HFFc6 (cell line): ENCODE data around the gene LRRK1. TPM values are rescaled to one million over a fixed set of nuclear protein-coding genes. Genes with fewer than 3 reads are reported as not detected.

ENCODE experiments used
- DNase-seq: peaks from one replicate; pipeline ENCODE4 v3.0.0-alpha.2; 2018
- H3K27ac Mint-ChIP-seq: 2 replicates; pipeline ENCODE4 v1.8.0; 2020; ENCODE audit warnings: mild to moderate bottlenecking, mixed read lengths
- H3K27me3 Mint-ChIP-seq: 2 replicates; pipeline ENCODE4 v1.8.0; 2021; ENCODE audit warnings: mild to moderate bottlenecking, moderate library complexity, mixed read lengths; ENCODE audit not compliant: insufficient read depth
- H3K36me3 Mint-ChIP-seq: 2 replicates; pipeline ENCODE4 v1.8.0; 2021; ENCODE audit warnings: low read depth, mixed read lengths
- H3K4me1 Mint-ChIP-seq: 2 replicates; pipeline ENCODE4 v1.8.0; 2020; ENCODE audit warnings: low read depth, mixed read lengths
- H3K4me3 Mint-ChIP-seq: 2 replicates; pipeline ENCODE4 v1.8.0; 2020; ENCODE audit warnings: mild to moderate bottlenecking, moderate library complexity, mixed read lengths
- H3K9me3 Mint-ChIP-seq: 2 replicates; pipeline ENCODE4 v1.8.0; 2020; ENCODE audit warnings: mild to moderate bottlenecking, mixed read lengths
- total RNA-seq, 6 experiments: library from RNA; stranded (reverse); fragmentation: NEBNext Ultra II Directional; extraction: Animal tissue kit (Norgen Biotek cat#: 25700); gene quantifications; 2 replicates in 1 of 6; 3 replicates in 5 of 6; pipeline ENCODE4 v1.2.3, GENCODE V29; 2021
- TF ChIP-seq, protein P1 (sequence below): fragments of 200-600 bp; sonication (generic); IDR thresholded peaks from 2 replicates; pipeline ENCODE4 v1.5.0; 2021; ENCODE audit warnings: antibody characterized with exemption, mild to moderate bottlenecking

The LRRK1 gene
- total RNA-seq, 6 experiments from 2014 or later = 11.4 to 14.8 (median 13.5) TPM

DNA sequence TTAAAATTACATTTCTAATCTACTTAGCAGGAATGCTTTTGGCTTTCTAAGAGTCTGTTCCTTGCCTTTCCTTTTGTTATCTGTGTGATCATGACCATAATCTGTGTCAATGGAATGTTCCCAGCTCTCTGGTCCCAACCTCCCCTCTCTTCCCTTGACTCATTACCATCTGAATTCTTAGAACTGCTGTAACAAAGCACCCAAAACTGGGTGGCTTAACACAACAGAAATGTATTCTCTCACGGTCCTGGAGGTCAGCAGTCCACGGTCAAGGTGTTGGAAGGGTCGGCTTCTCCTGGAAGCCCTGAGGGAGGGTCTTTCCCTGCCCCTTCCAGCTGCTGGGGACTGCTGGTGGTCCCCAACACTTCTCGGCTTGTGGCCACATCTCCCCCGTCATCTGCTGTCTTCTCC lies 81.1 kb downstream of the LRRK1 start:
- peaks cover 3% of the 10 kb centered on the region for H3K27me3 Mint-ChIP-seq

DNA sequence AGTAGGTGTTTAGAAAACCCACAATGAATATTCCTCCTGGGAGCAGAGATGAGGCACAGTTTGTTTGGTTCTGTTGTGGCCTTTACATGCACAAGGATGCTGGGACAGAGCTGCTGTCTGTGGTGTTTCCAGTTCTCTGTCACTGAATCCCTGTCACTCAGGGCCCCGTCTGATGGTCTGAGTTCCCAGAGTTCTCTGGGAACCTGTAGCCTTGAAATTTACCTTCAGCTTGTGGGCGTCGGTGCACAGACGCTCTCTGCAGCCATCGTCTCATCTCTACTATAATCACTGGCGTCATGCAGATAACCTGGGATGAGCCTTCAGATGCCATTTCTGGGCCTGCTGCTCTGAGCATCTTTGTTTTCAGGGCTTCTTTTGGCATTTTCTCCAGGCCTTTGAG lies 81.9 kb downstream of the LRRK1 start:
- peaks cover 3% of the 10 kb centered on the region for H3K27me3 Mint-ChIP-seq
- H3K4me3 Mint-ChIP-seq = no peak overlapping the region
- DNase-seq = no peak
- H3K36me3 Mint-ChIP-seq = peaks cover 31% of the 10 kb centered on the region
- peaks cover 10% of the 10 kb centered on the region; the same call in 1 of the 2 replicates for H3K9me3 Mint-ChIP-seq
- H3K27ac Mint-ChIP-seq = no peak overlapping the region; the same call in 1 of the 2 replicates
- TF ChIP-seq, protein P1, sequence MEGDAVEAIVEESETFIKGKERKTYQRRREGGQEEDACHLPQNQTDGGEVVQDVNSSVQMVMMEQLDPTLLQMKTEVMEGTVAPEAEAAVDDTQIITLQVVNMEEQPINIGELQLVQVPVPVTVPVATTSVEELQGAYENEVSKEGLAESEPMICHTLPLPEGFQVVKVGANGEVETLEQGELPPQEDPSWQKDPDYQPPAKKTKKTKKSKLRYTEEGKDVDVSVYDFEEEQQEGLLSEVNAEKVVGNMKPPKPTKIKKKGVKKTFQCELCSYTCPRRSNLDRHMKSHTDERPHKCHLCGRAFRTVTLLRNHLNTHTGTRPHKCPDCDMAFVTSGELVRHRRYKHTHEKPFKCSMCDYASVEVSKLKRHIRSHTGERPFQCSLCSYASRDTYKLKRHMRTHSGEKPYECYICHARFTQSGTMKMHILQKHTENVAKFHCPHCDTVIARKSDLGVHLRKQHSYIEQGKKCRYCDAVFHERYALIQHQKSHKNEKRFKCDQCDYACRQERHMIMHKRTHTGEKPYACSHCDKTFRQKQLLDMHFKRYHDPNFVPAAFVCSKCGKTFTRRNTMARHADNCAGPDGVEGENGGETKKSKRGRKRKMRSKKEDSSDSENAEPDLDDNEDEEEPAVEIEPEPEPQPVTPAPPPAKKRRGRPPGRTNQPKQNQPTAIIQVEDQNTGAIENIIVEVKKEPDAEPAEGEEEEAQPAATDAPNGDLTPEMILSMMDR = no peak
- peaks cover 52% of the 10 kb centered on the region for H3K4me1 Mint-ChIP-seq

More for the DNA sequence above, 81.1 kb downstream of the LRRK1 start:
- peaks cover 5% of the 10 kb centered on the region; the same call in 1 of the 2 replicates for H3K9me3 Mint-ChIP-seq
- H3K36me3 Mint-ChIP-seq = peaks cover 25% of the 10 kb centered on the region
- DNase-seq = peak; percentile 36
- TF ChIP-seq, protein P1 = no peak
- peak overlapping the region; percentile 76 for H3K27ac Mint-ChIP-seq
- peak overlapping the region; percentile 52 for H3K4me3 Mint-ChIP-seq
- H3K4me1 Mint-ChIP-seq = peaks cover 52% of the 10 kb centered on the region

DNA sequence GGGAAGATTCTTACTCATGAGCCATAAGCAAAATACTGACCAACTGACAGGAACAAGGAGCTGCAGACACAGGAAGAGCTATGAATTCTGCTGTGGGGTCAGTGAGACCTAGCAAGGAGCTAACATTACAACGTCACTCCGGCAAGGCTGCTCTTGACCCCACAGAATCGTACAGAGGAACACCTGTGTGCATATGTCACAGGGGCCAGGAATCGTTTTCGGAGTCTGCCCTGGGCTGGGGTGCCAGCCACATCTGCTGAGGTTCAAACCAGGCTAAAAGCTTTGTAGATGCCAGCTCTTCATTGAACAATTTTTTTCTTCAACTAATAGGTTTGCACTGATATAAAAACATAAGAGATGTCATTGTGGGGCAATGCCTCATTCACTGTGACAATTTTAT lies 82.6 kb downstream of the LRRK1 start:
- TF ChIP-seq, protein P1 = no peak
- no peak overlapping the region for H3K27ac Mint-ChIP-seq
- no peak for DNase-seq
- H3K4me1 Mint-ChIP-seq = peaks cover 53% of the 10 kb centered on the region
- peaks cover 10% of the 10 kb centered on the region; the same call in 1 of the 2 replicates for H3K9me3 Mint-ChIP-seq
- H3K36me3 Mint-ChIP-seq = peaks cover 28% of the 10 kb centered on the region
- peaks cover 3% of the 10 kb centered on the region for H3K27me3 Mint-ChIP-seq
- no peak overlapping the region for H3K4me3 Mint-ChIP-seq

DNA sequence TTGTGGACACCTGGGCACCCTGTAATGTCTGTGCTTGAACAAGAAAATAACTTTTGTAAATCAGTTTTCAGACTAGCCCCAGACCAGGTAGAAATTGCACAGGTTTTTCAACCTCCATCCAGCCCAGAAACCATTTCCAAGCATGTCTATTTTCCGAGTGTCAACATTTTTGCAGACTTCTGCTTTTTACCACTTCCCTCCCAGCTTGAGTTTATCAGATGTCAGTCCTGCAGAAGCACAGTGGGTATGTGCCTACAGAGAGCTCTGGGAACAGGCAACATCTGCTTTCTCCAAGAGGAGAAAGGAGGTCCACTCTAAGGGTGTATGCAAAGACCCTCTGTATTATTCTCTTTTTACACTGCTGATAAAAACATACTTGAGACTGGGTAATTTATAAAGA lies 83.9 kb downstream of the LRRK1 start:
- Mint-ChIP-seq H3K36me3 (peaks cover 28% of the 10 kb centered on the region), H3K9me3 (peaks cover 10% of the 10 kb centered on the region; the same call in 1 of the 2 replicates), H3K4me3 (no peak overlapping the region), H3K27me3 (peaks cover under 1% of the 10 kb centered on the region; the same call in 1 of the 2 replicates), H3K4me1 (peaks cover 48% of the 10 kb centered on the region), H3K27ac (no peak overlapping the region)
- TF ChIP-seq, protein P1 = no peak
- no peak for DNase-seq

DNA sequence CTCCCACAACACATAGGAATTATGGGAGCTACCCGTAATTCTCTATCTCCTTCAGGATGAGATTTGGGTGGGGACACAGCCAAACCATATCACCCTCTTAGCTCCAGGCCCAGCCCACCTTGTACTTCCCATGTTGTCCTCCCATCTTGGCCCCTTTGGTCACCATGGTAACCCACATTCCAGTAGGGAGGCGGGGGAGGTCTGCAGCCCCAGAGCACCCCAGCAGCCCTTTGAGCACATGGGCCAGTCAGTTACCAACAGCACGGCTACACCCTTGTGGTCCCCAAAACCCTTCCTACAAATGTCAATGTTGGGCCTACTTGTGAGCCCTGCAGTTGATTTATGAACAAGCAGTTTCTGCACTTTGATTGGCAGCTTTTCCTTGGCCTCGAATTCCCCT lies 84.5 kb downstream of the LRRK1 start:
- DNase-seq = no peak
- Mint-ChIP-seq H3K27me3 (no peaks in the 10 kb centered on the region; the same call in 1 of the 2 replicates), H3K27ac (no peak overlapping the region), H3K4me1 (peaks cover 42% of the 10 kb centered on the region), H3K4me3 (no peak overlapping the region), H3K36me3 (peaks cover 28% of the 10 kb centered on the region), H3K9me3 (peaks cover 10% of the 10 kb centered on the region; the same call in 1 of the 2 replicates)
- TF ChIP-seq, protein P1 = no peak
